Endothelial cell of umbilical vein (primary cell): ENCODE results near the gene ZNF511. TPM values are rescaled to one million over a fixed set of nuclear protein-coding genes. Genes with fewer than 3 reads are reported as not detected.

Source experiments
- BruUV-seq: library from RNA; stranded (reverse); fragments of 400-500 nt; replicated peaks from 2 replicates; lab custom pipeline; 2021; lab: Mats Ljungman, UMichigan
- CTCF ChIA-PET: fragments of 300-600, 350-600 bp; sonication (Branson Sonifier 250); formaldehyde crosslinking; loops from one replicate; lab custom pipeline; 2021; ENCODE audit warnings: antibody characterized with exemption, inconsistent platforms; lab: Charles Lee
- POLR2A ChIA-PET: fragments of 300-600, 350-600 bp; sonication (Branson Sonifier 250); formaldehyde crosslinking; loops from one replicate; lab custom pipeline; 2021; ENCODE audit warnings: antibody characterized with exemption, inconsistent platforms; lab: Charles Lee
- DNase-seq: peaks from one replicate; pipeline ENCODE4 v3.0.0-alpha.2; 2011; ENCODE audit warnings: low read depth, low spot score
- FAIRE-seq: peaks from 2 replicates; lab custom pipeline; 2011; peaks lifted over from hg19 to GRCh38; lab: Jason Lieb, UNC
- H2AFZ ChIP-seq: 2 replicates; pipeline ENCODE4 v1.6.0; 2012; ENCODE audit warnings: low read depth, low read length, control low read depth, inconsistent platforms
- H3K27ac ChIP-seq: 2 replicates; pipeline ENCODE4 v1.5.1; 2011; ENCODE audit warnings: low read depth, mild to moderate bottlenecking, control low read depth, low read length, moderate library complexity; ENCODE audit not compliant: insufficient read depth
- H3K27me3 ChIP-seq, 2 experiments: 2 replicates each; pipeline versions ENCODE4 v1.6.0 to v1.6.1; 2011; ENCODE audit warnings: low read length in 2 of 2, mixed read lengths in 1 of 2; ENCODE audit not compliant: control insufficient read depth in 2 of 2, insufficient read depth in 2 of 2
- H3K36me3 ChIP-seq, 2 experiments: 2 replicates in 1 of 2; 3 replicates in 1 of 2; pipeline ENCODE4 v1.5.1; 2011; ENCODE audit warnings: low read length in 2 of 2, mild to moderate bottlenecking in 1 of 2, moderate library complexity in 1 of 2; ENCODE audit not compliant: control insufficient read depth in 2 of 2, insufficient read depth in 2 of 2; ENCODE audit errors: extremely low read depth in 1 of 2
- H3K4me1 ChIP-seq: 3 replicates; pipeline ENCODE4 v1.5.1; 2011; ENCODE audit warnings: mild to moderate bottlenecking, low read length; ENCODE audit not compliant: control insufficient read depth, insufficient read depth; ENCODE audit errors: extremely low read depth
- H3K4me2 ChIP-seq: 2 replicates; pipeline ENCODE4 v1.6.1; 2011; ENCODE audit warnings: low read length, control low read depth, mixed read lengths; ENCODE audit not compliant: insufficient read depth
- H3K4me3 ChIP-seq, 3 experiments: fragments of 200-600 bp in 1 of 3; sonication (generic), shearing (Covaris generic) in 1 of 3; replicated peaks in 1 of 3; 2 replicates each; pipeline ENCODE4 v1.5.1; 2011 to 2016; ENCODE audit warnings: control low read depth in 3 of 3, low read length in 3 of 3, mild to moderate bottlenecking in 2 of 3, inconsistent platforms in 1 of 3, low read depth in 1 of 3, moderate library complexity in 1 of 3; ENCODE audit not compliant: insufficient read depth in 1 of 3
- H3K79me2 ChIP-seq: 2 replicates; pipeline ENCODE4 v1.6.0; 2012; ENCODE audit warnings: low read length, inconsistent platforms; ENCODE audit not compliant: control insufficient read depth, insufficient read depth
- H3K9ac ChIP-seq: replicated peaks from 2 replicates; pipeline ENCODE3; 2011; ENCODE audit warnings: low read length, control low read depth; ENCODE audit not compliant: insufficient read depth; ENCODE audit errors: extremely low read depth
- H3K9me1 ChIP-seq: replicated peaks from 3 replicates; pipeline ENCODE4 v1.6.0; 2011; ENCODE audit warnings: mild to moderate bottlenecking, low read length; ENCODE audit not compliant: control insufficient read depth, insufficient read depth; ENCODE audit errors: extremely low read depth
- H3K9me3 ChIP-seq: replicated peaks from 2 replicates; pipeline ENCODE4 v1.5.1; 2012; ENCODE audit warnings: low read length, inconsistent platforms; ENCODE audit not compliant: control insufficient read depth, insufficient read depth
- H4K20me1 ChIP-seq: replicated peaks from 2 replicates; pipeline ENCODE3; 2011; ENCODE audit warnings: mild to moderate bottlenecking, low read length; ENCODE audit not compliant: control insufficient read depth, insufficient read depth; ENCODE audit errors: extremely low read depth
- CTCF ChIP-seq, 2 donors: IDR thresholded peaks; 1 replicate in 1 of 2; 2 replicates in 1 of 2; pipeline ENCODE4 v1.5.1; 2011; ENCODE audit warnings: low read length in 2 of 2, mild to moderate bottlenecking in 2 of 2, moderate library complexity in 2 of 2, control low read depth in 1 of 2, inconsistent platforms in 1 of 2, low read depth in 1 of 2; ENCODE audit not compliant: insufficient read depth in 1 of 2; ENCODE audit errors: extremely low read depth in 1 of 2
- EZH2 ChIP-seq: IDR thresholded peaks from 2 replicates; pipeline ENCODE4 v1.6.1; 2012; ENCODE audit warnings: borderline replicate concordance, low read depth, mild to moderate bottlenecking, moderate library complexity, low read length, inconsistent platforms; ENCODE audit not compliant: severe bottlenecking
- FOS ChIP-seq: IDR thresholded peaks from 2 replicates; pipeline ENCODE4 v1.6.1; 2011; ENCODE audit warnings: mild to moderate bottlenecking, low read length, moderate library complexity, borderline replicate concordance; ENCODE audit not compliant: insufficient read depth
- GATA2 ChIP-seq: IDR thresholded peaks from 2 replicates; pipeline ENCODE4 v1.7.0; 2011; ENCODE audit warnings: low read depth, mild to moderate bottlenecking, moderate library complexity, mixed read lengths, low read length; ENCODE audit not compliant: insufficient read length, insufficient read depth
- JUN ChIP-seq: IDR thresholded peaks from 2 replicates; pipeline ENCODE4 v1.6.1; 2011; ENCODE audit warnings: borderline replicate concordance, low read depth; ENCODE audit not compliant: insufficient read length, insufficient read depth
- MAX ChIP-seq: IDR thresholded peaks from 2 replicates; pipeline ENCODE4 v1.6.1; 2011; ENCODE audit not compliant: insufficient read depth, insufficient read length
- MYC ChIP-seq: IDR thresholded peaks from one replicate; pipeline ENCODE4 v1.6.1; 2011; ENCODE audit warnings: mild to moderate bottlenecking, low read depth, low read length
- POLR2A ChIP-seq: IDR thresholded peaks from 2 replicates; pipeline ENCODE4 v1.6.1; 2012; ENCODE audit warnings: low read depth, mild to moderate bottlenecking, control low read depth, low read length
- POLR2AphosphoS5 ChIP-seq: IDR thresholded peaks from 2 replicates; pipeline ENCODE4 v1.6.1; 2012; ENCODE audit warnings: low read depth, mild to moderate bottlenecking, control low read depth, low read length, moderate library complexity; ENCODE audit not compliant: insufficient read depth
- dilution Hi-C: fragments of 300-500 bp; cut with MboI; formaldehyde crosslinking; loops from one replicate; pipeline ENCODE4 v1.15.0; 2019; ENCODE audit warnings: low sequenced_read_pairs; ENCODE audit not compliant: extremely low pct_ligation_motif_present
- intact Hi-C: fragments of 100-400 bp; cut with micrococcal nuclease; formaldehyde crosslinking; loops from one replicate; pipeline ENCODE4 v1.10.0; 2022
- polyA plus RNA-seq, 4 experiments: library from polyadenylated mRNA; depleted of rRNA in 3 of 4; stranded (reverse) in 3 of 4; unstranded in 1 of 4; fragments of >200 nt; gene quantifications; 2 replicates each; pipeline versions ENCODE4 v1.2.1 to v1.2.3, GENCODE V29; 2011 to 2012; ENCODE audit warnings: missing spikeins in 1 of 4
- total RNA-seq: library from RNA; stranded (reverse); gene quantifications from 2 replicates; pipeline ENCODE4 v1.2.3, GENCODE V29; 2021

The ZNF511 gene
- total and polyA plus RNA-seq, 2 donors (not counting 3 experiments of a cell fraction or from before 2014, with no cell fraction given): 25.6 to 37.9 TPM

GRCh38 chr10:133289761-133290160 is 19.0 kb upstream of the ZNF511 start:
- no peak overlapping the region for H3K4me3 ChIP-seq

More at GRCh38 chr10:133289761-133290160, 19.0 kb upstream of the ZNF511 start:
- FAIRE-seq (no peak), DNase-seq (no peak)
- CTCF ChIA-PET: no interaction called here
- no peak overlapping the region for H3K9ac ChIP-seq
- H2AFZ ChIP-seq: no peak overlapping the region
- H3K9me3 ChIP-seq: no peaks in the 10 kb centered on the region
- POLR2A ChIA-PET: no interaction called here
- H3K9me1 ChIP-seq: no peaks in the 10 kb centered on the region
- TF ChIP-seq MYC (no peak), GATA2 (no peak), POLR2AphosphoS5 (no peak), MAX (no peak), CTCF (IDR thresholded peaks at IDR 0.05; ENCODE audit: extremely low read depth in 1 of 2, insufficient read depth in 1 of 2, low read depth in 1 of 2, low read length in 2 of 2) (no peak), POLR2A (no peak), FOS (no peak), EZH2 (no peak), JUN (no peak)
- H4K20me1 ChIP-seq: no peaks in the 10 kb centered on the region
- no peaks in the 10 kb centered on the region for H3K79me2 ChIP-seq
- BruUV-seq: no TSS peak
- no peaks in the 10 kb centered on the region for H3K27me3 ChIP-seq
- intact Hi-C loops (no loop called here), dilution Hi-C loops (no loop called here)
- H3K4me1 ChIP-seq: peaks cover 12% of the 10 kb centered on the region
- no peak overlapping the region for H3K27ac ChIP-seq
- peaks cover 5 to 31% of the 10 kb centered on the region in 2 experiments for H3K36me3 ChIP-seq
- H3K4me2 ChIP-seq: no peak overlapping the region
